Stimulated activated CD4-positive, alpha-beta T cell treated with anti-CD3 and anti-CD28 coated beads, TNF-alpha, amount 100 ng/mL, for 1 hour (primary cell): ENCODE measurements around the gene PTGER1.
"Not testable (repeated sequence)": the region's sequence is repeated elsewhere in the genome, so short reads cannot be mapped to it uniquely, and the experiment has no call there.

Experiments used
- DNase-seq, 3 donors: peaks; one replicate each; pipeline ENCODE4 v3.0.0-alpha.2; 2020; ENCODE audit warnings: low read depth in 3 of 3, low spot score in 1 of 3

The PTGER1 gene, protein sequence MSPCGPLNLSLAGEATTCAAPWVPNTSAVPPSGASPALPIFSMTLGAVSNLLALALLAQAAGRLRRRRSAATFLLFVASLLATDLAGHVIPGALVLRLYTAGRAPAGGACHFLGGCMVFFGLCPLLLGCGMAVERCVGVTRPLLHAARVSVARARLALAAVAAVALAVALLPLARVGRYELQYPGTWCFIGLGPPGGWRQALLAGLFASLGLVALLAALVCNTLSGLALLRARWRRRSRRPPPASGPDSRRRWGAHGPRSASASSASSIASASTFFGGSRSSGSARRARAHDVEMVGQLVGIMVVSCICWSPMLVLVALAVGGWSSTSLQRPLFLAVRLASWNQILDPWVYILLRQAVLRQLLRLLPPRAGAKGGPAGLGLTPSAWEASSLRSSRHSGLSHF

GRCh38 chr19:14475251-14476073, at the start of gene PTGER1:
PTGER1 (minus strand) TSS chr19:14475354; CDS start chr19:14474320, 1,034 bp downstream.
- DNase-seq, result no peak

GRCh38 chr19:14520543-14520942, 45.4 kb upstream of the PTGER1 start:
- no peak for DNase-seq

DNA sequence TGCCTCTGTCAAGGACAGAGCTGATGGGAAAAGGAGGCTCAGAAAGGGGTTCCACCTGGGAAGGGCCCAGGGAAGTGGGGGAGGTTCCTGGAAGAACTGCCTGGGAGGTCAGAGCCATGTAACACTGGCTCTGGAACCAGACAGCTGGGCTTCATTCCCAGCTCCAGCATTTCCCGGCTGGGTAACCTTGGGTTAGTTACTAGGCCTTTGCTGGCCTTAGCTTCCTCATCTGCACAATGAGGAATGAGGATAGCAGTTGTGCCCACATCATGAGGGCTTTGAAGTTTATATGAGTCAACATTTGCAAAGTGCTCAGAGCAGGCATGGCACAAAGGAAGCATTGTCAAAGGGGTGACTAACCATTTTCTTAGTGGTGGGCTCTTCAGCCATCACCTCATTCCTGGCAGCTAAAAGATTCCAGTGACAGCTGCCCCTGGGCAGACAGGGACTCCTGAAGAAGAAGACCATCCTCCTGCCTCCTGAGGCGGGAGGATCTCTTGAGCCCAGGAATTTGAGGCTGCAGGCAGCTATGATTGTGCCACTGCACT, 44.8 kb upstream of the PTGER1 start:
- no peak for DNase-seq

DNA sequence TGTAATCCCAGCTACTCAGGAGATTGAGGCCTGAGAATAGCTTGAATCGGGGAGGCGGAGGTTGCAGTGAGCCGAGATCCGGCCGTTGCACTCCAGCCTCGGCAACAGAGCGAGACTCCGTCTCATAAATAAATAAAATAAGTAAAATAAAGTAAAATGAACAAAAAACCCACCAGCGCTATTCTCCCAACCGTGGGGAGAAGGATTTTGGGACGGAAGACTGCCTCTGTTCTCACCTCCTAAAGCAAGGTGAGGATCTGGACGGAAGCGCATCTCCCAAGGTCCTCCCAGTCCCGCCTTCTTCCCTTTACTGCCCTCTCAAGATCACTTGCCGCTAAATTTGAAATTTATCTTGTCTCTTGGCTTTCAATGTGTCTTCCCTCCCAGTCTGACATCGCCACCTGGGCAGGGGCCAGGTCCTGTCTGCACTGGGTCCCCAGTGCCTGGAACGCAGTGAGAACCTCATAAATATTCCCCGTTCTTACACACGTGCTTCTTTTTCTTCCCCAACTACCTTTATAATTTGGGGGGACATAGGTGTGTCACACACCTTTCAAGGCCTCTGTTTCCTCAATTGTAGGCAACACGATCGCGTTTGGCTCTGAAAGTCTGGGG, 44.2 kb upstream of the PTGER1 start:
- no peak for DNase-seq

DNA sequence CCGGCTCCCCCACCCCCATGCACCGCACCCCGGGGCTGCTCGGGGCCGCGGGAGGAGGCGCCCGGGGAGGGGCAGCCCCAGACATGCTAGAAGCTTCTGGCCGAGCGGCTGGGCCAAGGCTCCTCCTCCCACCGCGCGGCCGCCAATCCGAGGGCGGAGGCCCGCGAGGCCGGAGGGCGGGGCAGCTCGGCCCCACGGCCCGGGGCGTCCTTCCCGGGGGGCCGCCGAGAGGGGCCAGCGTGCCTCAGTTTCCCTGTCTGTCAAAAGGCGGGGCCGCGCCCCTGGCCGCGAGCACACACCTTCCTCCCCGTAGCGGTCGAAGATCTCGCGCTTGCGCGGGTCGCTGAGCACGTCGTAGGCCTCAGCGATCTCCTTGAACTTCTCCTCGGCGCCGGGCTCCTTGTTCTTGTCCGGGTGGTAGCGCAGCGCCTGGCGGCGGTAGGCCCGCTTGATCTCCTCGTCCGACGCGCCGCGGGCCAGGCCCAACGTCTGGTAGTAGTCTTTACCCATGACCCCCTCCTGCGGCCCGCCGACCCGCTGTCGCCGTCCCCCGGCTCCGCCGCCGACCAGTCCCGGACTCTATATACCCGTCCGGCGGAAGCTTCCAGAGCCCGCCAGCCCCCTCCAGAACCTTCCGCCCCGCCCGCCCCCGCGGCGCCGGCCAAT, 42.8 kb upstream of the PTGER1 start, which contains the start of gene DNAJB1:
TSS of gene DNAJB1 (minus strand) at position 558 of the 666 bp plus-strand sequence. CDS start at position 510, 48 bp downstream.
- no peak for DNase-seq

GRCh38 chr19:14517446-14517839, 42.3 kb upstream of the PTGER1 start:
- no peak for DNase-seq

- DNase-seq, result no peak
Observed at GRCh38 chr19:14516746-14517438, 41.7 kb upstream of the PTGER1 start.

- no peak for DNase-seq
Observed at GRCh38 chr19:14516048-14516534, 40.9 kb upstream of the PTGER1 start.

- no peak for DNase-seq
Observed at GRCh38 chr19:14515501-14516047, 40.4 kb upstream of the PTGER1 start.

- no peak for DNase-seq
Observed at GRCh38 chr19:14514215-14514863, 39.2 kb upstream of the PTGER1 start.

DNA sequence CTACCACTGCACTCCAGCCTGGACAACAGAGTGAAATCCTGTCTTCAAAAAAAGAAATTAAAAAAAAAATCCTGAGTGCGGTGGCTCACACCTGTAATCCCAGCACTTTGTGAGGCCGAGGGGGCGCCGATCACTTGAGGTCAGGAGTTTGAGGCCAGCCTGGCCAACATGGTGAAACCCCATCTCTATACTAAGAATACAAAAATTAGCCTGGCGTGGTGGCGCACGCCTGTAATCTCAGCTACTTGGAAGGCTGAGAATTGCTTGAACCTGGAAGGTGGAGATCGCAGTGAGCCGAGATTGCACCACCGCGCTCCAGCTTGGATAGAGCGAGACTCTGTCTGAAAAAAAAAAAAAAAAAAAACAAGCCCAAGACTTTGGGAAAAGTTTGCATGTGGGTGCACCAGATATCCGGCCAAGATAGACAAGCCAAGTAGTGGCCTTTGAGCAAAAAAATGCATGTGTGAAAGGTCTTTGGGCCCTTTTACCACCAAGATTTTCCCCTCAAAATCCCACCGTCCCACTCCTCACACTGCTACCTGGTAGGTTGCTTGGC, 37.3 kb upstream of the PTGER1 start:
- DNase-seq, result no peak

- DNase-seq, result no peak
Observed at GRCh38 chr19:14511229-14511593, 36.1 kb upstream of the PTGER1 start.

DNA sequence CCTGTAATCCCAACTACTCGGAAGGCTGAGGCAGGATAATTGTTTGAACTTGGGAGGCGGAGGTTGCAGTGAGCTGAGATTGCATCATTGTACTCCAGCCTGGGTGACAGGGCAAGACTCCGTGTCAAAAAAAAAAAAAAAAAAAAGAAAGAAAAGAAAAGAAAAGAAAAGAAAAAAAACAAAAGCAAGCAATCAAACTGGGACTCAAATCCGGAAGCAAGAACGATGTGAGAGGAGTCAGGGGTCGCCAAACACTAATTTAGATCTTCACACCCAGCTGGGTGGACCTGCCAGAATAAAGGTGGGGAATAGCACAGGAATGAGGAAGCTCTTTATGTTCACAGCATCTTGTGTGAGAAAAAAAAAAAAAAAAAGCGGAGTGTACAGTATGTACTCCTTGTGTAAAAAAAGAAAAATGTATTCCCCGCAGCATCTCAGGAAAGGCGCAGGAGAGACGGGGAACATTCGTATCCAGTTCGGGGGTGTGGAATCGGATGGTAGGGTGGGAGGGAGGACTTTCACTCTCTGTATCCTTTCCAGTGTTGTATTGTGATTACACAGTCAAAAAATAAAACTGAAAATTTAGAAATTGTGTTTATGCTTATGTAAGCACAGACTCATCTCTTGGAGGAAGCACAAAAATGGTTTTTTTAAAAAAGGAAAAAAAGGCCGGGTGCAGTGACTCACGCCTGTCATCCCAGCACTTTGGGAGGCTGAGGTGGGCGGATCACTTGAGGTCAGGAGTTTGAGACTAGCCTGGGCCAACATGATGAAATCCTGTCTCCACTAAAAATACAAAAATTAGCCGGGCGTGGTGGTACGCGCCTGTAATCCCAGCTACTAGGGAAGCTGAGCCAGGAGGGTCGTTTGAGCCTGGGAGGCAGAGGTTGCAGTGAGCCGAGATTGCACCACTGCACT, 35.4 kb upstream of the PTGER1 start:
- no peak for DNase-seq

DNA sequence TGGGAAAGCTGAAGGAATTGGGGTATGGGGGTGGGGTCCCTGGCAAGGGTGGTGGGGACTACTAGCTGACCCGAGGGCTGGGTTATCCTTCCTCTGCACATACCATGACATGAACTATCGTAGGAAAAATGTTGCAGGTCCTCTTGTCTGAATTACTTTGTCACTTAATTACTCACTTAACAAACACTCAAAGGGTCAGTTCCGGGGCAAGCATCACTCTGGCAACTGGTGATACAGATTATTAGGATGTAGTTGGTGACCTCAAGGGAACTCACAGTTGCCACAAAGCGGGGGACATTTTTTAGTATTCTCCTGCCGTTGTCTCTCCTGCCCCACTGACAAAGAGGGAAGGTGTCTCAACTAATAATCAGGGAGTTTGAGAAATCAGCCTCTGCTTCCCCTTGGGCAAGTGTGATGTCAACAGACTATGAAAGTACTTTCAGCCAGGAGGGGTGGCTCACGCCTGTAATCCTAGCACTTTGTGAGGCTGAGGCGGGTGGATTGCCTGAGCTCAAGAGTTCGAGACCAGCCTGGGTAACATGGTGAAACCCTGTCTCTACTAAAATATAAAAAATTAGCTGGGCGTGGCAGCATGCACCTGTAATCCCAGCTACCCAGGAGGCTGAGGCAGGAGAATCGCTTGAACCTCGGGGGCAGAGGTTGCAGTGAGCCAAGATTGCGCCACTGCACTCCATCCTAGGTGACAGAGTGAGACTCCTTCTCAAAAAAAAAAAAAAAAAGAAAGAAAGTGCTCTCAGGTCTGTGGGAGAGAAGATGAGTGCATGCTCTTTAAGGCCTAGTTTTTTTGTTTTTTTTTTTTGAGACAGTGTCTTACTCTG, 32.8 kb upstream of the PTGER1 start:
- DNase-seq, result no peak

DNA sequence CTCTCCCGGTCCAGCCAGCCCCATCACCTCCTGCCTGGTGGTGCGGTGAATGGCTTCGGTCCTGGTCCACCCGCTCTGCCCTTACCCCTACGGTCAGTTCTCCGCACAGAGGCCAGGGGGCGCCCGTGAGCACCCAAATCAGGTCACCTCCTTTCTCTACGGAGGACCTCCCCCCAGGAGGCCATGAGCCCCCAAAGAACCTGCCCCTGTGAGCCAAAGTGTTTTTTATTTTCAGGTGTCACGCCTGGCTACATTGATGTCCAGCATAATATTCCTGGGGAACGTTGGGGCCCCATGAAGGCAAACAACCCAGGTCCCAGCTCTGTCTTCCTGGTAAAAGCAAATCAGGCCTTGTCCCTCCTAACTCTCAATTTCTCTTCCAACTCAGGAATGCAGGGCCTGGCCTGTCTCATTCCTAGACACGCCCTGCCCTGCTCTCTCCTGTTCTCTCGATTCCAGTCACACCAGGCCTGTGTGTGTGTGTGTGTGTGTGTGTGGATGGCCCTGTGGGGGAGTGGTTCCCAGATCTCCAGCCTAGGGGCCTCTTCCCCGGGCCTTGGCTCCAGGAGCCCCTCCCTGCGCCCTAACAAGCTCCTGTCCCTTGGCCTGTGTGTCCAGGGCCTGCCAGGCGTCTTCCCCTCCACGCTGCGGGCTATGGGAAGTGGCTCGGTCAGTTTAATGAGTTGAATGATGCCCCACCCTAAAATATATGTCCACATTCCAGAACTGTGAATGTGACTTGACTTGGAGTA, 30.5 kb upstream of the PTGER1 start:
- DNase-seq, result peak in 2 of 3 donors; percentile 52 to 60

GRCh38 chr19:14504575-14504974, 29.4 kb upstream of the PTGER1 start:
- DNase-seq, result not testable (repeated sequence)
